ELR (cell line): ENCODE measurements around the gene PAPSS2.
"Not testable (repeated sequence)": the region's sequence is repeated elsewhere in the genome, so short reads cannot be mapped to it uniquely, and the experiment has no call there.

Experiments
- DNase-seq: peaks from one replicate; pipeline ENCODE4 v3.0.0-alpha.2; 2015; ENCODE audit warnings: low read depth

Gene PAPSS2

DNA sequence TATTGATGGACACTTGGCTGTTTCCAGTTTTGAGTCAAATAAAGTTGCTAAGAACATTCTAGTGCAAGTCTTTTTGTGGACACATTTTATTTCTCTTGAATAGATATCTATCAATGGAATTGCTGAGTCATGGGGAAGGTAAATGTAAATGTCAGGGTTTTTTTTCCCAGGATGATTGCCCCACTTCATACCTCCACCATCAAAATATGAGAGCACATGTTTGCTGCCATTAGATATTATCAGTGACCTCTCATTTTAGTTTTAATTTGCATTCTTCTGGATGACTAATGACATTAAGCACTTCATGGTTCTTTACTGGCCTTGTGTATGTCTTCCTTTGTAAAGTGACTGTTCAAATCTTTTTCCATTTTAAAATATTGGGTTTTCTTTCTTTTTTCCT lies 45.7 kb downstream of the PAPSS2 start:
- DNase-seq: peak; percentile 64

GRCh38 chr10:87706731-87707130 lies 47.1 kb downstream of the PAPSS2 start:
- no peak for DNase-seq

GRCh38 chr10:87707254-87707653 lies 47.6 kb downstream of the PAPSS2 start:
- DNase-seq: no peak

- DNase-seq: no peak
Measured at GRCh38 chr10:87712913-87713616, 53.4 kb downstream of the PAPSS2 start.

DNA sequence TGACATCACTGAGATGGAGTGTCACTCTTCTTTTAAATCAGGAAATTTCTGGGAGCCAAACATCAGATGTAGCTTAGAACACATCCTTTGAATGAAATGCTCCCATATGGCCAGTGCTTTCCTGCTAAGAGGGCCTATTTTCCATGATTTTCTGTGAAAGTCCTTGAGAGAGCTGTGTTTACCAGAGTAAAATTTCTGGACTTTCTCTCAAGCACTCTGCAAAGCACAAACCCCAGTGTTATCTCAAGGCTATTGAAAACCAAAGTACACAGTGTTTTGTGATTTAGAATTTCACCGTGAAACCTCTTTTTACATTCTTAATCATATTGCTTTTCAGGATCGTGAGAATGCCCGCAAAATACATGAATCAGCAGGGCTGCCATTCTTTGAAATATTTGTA lies 54.0 kb downstream of the PAPSS2 start:
- no peak for DNase-seq

- no peak for DNase-seq
Measured at GRCh38 chr10:87715552-87716347, 56.1 kb downstream of the PAPSS2 start.

DNA sequence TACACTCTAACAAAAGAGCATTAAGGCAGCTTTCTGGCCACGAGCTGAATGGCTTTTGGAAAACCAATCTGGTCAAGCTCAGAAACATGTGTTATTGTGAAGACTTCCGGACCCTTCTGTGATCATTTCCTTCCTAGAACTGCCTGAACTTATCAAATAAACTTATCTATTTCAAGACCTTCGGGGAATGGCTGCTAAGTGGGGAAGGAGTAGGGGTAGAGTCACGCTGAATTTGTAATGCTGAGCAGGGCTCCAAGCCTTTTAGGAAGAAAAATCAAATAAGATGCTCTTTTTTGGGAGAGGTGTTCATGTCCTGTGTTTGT lies 56.6 kb downstream of the PAPSS2 start:
- no peak for DNase-seq

DNA sequence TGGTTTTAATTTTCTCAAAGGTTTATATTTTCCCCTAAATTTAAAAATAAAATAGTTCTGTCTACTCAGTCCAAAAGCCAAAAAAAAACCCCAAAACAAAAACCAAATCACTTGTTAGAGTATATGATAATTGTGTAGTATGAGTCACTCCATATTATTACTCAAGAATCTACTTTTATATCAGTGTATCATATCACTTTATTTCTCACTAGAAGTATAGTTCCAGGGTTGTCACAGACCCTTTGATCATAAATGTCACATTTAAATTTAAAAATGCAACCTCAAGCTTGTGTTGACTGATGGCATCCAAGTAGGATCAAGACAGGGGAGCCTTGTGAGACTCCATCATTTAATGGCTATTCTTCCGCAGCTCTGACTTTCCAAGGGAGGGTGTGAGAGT lies 61.0 kb downstream of the PAPSS2 start:
- no peak for DNase-seq

GRCh38 chr10:87721781-87722180 lies 62.1 kb downstream of the PAPSS2 start:
- no peak for DNase-seq

DNA sequence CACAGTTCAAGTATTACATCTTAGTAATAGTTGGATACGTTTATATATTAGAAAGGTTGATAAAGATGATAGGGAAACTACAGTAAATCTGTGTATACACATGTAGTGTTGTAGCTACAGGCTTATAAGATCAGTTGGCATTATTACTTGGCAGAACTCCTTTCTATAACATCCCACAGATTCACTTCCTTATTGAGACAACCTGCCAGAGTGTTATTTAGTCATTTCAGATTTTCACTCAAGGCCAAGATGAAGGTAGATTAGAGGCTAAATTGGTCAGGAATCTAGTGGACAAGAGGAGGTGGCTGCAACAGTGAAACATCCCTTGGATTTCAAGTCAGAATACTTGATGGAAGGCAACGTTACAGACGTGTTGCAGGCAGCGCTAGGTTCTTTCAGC lies 63.0 kb downstream of the PAPSS2 start:
- DNase-seq: no peak

- peak; percentile 53 for DNase-seq
Measured at GRCh38 chr10:87723500-87723899, 63.8 kb downstream of the PAPSS2 start.

DNA sequence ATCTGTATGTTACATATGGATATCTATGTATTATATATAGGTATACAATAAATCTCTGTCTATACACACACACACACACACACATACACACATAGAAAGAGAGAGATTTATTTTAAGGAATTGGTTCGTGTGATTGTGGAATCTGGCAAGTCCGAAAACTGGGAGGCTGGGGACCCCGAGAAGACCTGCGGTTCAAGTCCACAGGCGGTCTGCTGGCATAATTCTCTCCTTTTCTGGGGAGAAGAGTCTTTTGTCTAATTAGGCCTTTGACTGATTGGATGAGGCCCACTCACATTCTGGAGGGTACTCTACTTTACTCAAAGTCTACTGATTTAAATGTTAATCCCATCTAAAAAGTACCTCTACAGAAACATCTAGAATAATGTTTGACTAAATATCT lies 65.1 kb downstream of the PAPSS2 start:
- DNase-seq: no peak

DNA sequence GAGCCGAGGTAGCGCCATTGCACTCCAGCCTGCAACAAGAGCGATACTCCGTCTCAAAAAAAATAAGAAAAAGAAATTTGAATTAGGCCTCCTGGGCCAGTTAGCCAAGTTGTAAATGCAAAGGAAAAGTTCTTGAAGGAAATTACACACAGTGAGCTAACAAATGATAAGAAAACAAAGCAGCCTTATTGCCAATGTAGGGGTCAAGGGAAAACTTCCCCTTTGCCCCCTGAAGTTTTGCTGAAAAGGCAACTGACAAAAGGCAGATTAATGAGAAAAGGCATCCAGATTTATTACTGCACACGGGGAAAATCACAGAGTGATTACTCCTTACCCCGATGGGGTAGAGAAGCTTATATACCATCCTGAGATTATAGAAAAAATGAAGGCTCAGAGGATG lies 70.3 kb downstream of the PAPSS2 start:
- DNase-seq: no peak

- no peak for DNase-seq
Measured at GRCh38 chr10:87733081-87733480, 73.4 kb downstream of the PAPSS2 start.

DNA sequence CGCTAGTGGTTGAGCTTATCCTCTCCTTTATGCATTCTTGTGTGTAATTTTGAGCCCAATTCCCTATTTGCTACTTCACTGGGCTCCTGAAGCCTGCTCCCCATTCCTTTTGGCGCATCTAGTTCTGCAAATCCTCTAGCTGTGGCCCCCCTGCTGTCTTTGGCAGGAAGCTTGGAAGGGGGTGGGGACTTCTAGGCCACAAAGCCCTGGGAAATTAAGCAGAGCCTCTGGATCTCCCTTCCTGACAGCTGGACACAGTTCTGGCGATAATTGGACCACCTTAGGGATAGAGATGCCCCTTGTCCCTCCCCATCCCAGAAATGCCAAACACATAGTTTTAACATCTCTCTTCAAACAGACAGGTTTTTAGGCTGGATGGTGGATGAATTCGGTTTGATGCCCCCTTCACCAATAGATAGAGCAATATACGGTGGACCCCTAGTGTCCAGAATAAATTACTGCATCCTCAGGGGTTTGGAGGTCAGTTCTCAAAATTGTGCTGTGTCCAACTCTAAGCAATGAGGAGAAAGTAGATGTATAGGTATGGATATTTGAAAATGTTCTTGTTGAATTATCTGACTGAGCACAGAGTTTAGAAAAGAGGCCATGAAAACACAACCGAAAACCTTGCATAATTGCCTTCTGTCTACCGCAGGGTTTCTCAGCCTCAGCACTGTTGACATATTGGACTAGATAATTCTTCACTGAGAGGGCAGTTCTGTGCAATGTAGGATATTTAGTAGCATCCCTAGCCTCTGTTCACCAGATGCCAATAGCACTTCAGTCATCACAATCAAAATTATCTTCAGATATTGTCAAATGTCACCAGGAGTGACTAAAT lies 75.5 kb downstream of the PAPSS2 start:
- DNase-seq: peak; percentile 69

DNA sequence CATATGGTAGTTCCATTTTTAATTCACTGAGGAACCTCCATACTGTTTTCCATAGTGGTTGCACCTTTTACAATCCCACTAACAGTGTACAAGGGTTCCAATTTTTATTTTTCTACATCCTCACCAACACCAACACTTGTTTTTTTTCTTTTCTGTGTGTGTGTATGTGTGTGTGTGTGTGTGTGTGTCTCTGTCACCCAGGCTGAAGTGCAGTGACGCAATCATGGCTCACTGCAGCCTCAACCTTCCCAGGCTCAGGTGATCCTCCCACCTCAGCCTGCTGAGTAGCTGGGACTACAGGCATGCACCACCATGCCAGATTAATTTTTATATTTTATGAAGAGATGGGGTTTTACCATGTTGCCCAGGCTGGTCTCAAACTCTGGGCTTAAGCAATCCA lies 78.6 kb downstream of the PAPSS2 start:
- not testable (repeated sequence) for DNase-seq

DNA sequence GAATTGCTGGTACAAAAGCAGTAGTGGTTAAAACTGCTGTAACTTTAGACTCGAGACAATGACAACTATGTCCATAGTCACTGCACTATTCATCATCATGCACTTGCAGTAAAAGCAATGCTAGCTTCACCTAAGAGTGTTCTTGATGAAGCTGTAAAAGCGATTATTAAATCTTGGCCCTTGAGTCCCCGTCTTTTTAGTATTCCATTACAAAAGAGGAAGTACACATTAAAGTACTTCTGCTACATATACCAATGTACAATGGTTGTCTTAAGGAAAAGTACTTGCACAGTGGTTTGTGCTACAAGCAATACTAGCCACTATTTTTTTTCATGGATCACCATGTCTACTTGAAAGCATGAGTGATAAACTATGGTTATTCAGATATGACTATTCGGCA lies 80.0 kb downstream of the PAPSS2 start:
- DNase-seq: no peak

- peak; percentile 86 for DNase-seq
Measured at GRCh38 chr10:87740254-87740655, 80.6 kb downstream of the PAPSS2 start.

DNA sequence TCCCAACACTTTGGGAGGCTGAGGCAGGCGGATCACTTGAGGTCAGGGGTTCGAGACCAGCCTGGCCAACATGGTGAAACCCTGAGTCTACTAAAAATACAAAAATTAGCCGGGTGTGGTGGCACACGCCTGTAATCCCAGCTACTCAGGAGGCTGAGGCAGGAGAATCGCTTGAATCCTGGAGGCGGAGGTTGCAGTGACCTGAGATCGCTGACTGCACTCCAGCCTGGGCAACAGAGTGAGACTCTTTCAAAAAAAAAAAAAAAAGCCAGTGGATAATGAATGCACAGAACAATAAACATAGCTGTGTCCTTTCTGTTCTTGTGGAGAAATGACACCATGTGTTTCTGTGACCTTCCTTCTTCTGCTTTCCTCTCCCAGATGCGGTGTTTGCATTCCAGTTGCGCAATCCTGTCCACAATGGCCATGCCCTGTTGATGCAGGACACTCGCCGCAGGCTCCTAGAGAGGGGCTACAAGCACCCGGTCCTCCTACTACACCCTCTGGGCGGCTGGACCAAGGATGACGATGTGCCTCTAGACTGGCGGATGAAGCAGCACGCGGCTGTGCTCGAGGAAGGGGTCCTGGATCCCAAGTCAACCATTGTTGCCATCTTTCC lies 83.4 kb downstream of the PAPSS2 start:
- not testable (repeated sequence) for DNase-seq

DNA sequence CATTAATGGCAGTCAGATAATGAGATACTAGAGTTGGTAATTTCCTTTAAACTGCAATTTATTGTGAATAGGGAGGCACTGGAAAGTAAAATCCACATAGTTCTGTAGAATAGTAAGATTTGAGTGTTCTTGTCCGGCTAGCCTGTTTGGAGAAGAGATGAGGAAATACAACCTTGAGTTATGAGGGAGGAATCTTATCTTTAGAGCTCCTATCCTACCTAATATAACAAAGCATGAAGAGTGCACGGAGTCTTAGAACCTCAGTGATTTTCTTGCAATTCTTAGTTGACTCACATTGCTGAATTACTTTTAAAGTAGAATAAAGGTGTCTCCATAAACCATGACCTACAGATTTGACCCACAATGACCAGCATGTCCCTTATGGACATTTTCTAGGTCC lies 84.9 kb downstream of the PAPSS2 start:
- no peak for DNase-seq

DNA sequence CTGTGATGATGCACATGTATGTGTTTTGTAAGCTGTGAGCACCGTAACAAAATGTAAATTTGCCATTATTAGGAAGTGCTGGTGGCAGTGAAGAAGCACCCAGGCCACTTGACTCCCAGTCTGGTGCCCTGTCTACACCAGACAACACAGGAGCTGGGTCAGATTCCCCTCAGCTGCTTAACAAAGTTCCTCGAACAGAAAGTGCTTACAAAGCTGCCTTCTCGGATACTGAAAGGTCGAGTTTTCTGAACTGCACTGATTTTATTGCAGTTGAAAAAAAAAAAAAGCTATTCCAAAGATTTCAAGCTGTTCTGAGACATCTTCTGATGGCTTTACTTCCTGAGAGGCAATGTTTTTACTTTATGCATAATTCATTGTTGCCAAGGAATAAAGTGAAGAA lies 87.2 kb downstream of the PAPSS2 start:
- no peak for DNase-seq

DNA sequence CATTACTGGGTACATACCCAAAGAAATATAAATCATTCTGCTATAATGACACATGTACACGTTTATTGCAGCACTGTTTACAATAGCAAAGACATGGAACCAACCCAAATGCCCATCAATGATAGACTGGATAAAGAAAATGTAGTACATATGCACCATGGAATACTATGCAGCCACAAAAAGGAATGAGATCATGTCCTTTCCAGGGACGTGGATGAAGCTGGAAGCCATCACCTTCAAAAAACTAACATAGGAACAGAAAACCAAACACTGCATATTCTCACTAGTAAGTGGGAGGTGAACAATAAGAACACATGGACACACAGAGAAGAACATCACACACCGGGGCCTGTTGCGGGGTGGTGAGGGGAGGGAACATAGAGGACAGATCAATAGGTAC lies 88.6 kb downstream of the PAPSS2 start:
- DNase-seq: not testable (repeated sequence)
